Measurements from ENCODE around the gene RPS6KA1. TPM values are rescaled to one million over a fixed set of nuclear protein-coding genes. Genes with fewer than 3 reads are reported as not detected.
A peak's percentile ranks its signal among the peaks of the same experiment; 100 is the strongest.

Gene RPS6KA1
- total RNA-seq, 2 experiments from 2014 or later: 29.1 to 29.6 TPM

DNA sequence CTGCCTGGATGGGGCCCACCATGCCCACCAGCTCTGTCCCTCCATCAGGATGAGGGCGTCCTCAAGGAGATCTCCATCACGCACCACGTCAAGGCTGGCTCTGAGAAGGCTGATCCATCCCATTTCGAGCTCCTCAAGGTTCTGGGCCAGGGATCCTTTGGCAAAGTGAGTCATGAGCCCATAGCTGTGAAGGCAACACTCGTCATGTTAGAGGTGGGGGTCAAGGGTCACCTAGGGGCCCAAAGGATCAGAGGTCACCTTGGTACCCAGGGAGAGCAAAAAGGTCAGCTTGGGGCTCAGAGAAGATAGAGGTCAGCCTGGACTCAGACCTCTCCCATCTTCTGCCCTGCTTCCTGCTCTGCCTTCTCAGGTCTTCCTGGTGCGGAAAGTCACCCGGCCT is 17.3 kb downstream of the RPS6KA1 start:
- no peaks in the 10 kb centered on the region for H3K27me3 Mint-ChIP-seq
- H3K9me3 Mint-ChIP-seq: no peaks in the 10 kb centered on the region
- peak overlapping the region; percentile 77 for H3K27ac Mint-ChIP-seq
- ATAC-seq (ENCODE audit: poor library complexity) (no peak), DNase-seq (no peak)
- Histone ChIP-seq H3K27me3 (ENCODE audit: control insufficient read depth in 1 of 2, insufficient read depth in 2 of 2, low read length in 2 of 2) (no peaks in the 10 kb centered on the region), H3K4me3 (ENCODE audit: low read length) (peak overlapping the region; percentile 96), H3K9me3 (ENCODE audit: control insufficient read depth in 1 of 2, insufficient read depth in 1 of 2, low read length in 2 of 2) (no peaks in the 10 kb centered on the region), H3K4me1 (ENCODE audit: insufficient read depth, low read length) (peaks cover 75% of the 10 kb centered on the region), H3K36me3 (ENCODE audit: insufficient read depth, low read length) (peaks cover 43% of the 10 kb centered on the region), H3K27ac (ENCODE audit: low read depth in 1 of 2, low read length in 2 of 2) (peak overlapping the region; percentile 51 to 62)
- intact Hi-C loops (cut with DNase I, micrococcal nuclease): loop anchor here in 1 of 2 experiments (5.0 kb wide), 1 partner anchor 45 kb away; no protein-coding TSS in a partner anchor
- H3K36me3 Mint-ChIP-seq (ENCODE audit: low read depth): peaks cover 43% of the 10 kb centered on the region
- peaks cover 69% of the 10 kb centered on the region for H3K4me1 Mint-ChIP-seq (ENCODE audit: low read depth)
- H3K4me3 Mint-ChIP-seq: peak overlapping the region; percentile 94
- CTCF ChIA-PET: interaction anchor here (2.1 kb wide), 1 partner anchor 47 kb away, joined by 9 read pairs; no protein-coding TSS in a partner anchor
- POLR2A ChIA-PET: interaction anchor here (1.1 to 4.2 kb wide), 6 partner anchors 18 to 241 kb away, joined by 3 to 20 read pairs (median 4); partner anchors contain the start of genes HMGN2 and PIGV
- TF ChIP-seq, protein P1, sequence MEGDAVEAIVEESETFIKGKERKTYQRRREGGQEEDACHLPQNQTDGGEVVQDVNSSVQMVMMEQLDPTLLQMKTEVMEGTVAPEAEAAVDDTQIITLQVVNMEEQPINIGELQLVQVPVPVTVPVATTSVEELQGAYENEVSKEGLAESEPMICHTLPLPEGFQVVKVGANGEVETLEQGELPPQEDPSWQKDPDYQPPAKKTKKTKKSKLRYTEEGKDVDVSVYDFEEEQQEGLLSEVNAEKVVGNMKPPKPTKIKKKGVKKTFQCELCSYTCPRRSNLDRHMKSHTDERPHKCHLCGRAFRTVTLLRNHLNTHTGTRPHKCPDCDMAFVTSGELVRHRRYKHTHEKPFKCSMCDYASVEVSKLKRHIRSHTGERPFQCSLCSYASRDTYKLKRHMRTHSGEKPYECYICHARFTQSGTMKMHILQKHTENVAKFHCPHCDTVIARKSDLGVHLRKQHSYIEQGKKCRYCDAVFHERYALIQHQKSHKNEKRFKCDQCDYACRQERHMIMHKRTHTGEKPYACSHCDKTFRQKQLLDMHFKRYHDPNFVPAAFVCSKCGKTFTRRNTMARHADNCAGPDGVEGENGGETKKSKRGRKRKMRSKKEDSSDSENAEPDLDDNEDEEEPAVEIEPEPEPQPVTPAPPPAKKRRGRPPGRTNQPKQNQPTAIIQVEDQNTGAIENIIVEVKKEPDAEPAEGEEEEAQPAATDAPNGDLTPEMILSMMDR (IDR thresholded peaks at IDR 0.05): no peak

DNA sequence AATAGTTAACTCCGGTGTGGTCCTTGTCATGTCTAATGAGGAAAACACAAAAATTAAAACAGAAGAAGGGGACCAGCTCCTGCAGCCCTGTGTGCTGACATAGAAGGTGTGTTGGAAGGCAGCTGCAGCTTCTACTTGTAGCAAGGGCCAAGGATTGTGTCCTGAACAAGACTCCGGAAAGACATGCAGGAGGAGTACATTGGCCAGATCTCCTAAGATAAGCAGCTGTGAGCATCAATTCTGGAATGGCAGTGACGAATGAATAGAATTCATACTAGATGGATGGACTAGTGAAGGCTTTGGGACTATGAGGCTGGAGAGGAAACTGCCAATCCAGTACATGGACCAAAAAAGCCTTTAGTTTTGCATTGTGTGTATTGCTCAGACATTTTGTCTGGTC is 19.3 kb downstream of the RPS6KA1 start:
- no peaks in the 10 kb centered on the region for H3K27me3 Mint-ChIP-seq
- H3K36me3 Mint-ChIP-seq (ENCODE audit: low read depth): peaks cover 61% of the 10 kb centered on the region
- no peak overlapping the region for H3K4me3 ChIP-seq (ENCODE audit: low read length)
- DNase-seq (no peak), ATAC-seq (ENCODE audit: poor library complexity) (no peak)
- H3K9me3 Mint-ChIP-seq: no peaks in the 10 kb centered on the region
- no peak overlapping the region for H3K27ac ChIP-seq (ENCODE audit: low read depth in 1 of 2, low read length in 2 of 2)
- ChIA-PET POLR2A (interaction anchor here (4.2 kb wide), 1 partner anchor 48 kb away, joined by 20 read pairs; no protein-coding TSS in a partner anchor), CTCF (interaction anchor here (1.0 to 1.2 kb wide), 2 partner anchors 10 to 49 kb away, joined by 3 to 5 read pairs; no protein-coding TSS in a partner anchor)
- peaks cover 49% of the 10 kb centered on the region for H3K4me1 Mint-ChIP-seq (ENCODE audit: low read depth)
- intact Hi-C loops (cut with DNase I, micrococcal nuclease): loop anchor here in 1 of 2 experiments (5.0 kb wide), 1 partner anchor 47 kb away; no protein-coding TSS in a partner anchor
- peaks cover 58% of the 10 kb centered on the region for H3K36me3 ChIP-seq (ENCODE audit: insufficient read depth, low read length)
- no peaks in the 10 kb centered on the region for H3K27me3 ChIP-seq (ENCODE audit: control insufficient read depth in 1 of 2, insufficient read depth in 2 of 2, low read length in 2 of 2)
- TF ChIP-seq, protein P1 (IDR thresholded peaks at IDR 0.05): no peak
- peak overlapping the region; percentile 77 for H3K27ac Mint-ChIP-seq
- peak overlapping the region; percentile 54 for H3K4me3 Mint-ChIP-seq
- H3K9me3 ChIP-seq (ENCODE audit: control insufficient read depth in 1 of 2, insufficient read depth in 1 of 2, low read length in 2 of 2): no peaks in the 10 kb centered on the region
- peaks cover 63% of the 10 kb centered on the region for H3K4me1 ChIP-seq (ENCODE audit: insufficient read depth, low read length)

DNA sequence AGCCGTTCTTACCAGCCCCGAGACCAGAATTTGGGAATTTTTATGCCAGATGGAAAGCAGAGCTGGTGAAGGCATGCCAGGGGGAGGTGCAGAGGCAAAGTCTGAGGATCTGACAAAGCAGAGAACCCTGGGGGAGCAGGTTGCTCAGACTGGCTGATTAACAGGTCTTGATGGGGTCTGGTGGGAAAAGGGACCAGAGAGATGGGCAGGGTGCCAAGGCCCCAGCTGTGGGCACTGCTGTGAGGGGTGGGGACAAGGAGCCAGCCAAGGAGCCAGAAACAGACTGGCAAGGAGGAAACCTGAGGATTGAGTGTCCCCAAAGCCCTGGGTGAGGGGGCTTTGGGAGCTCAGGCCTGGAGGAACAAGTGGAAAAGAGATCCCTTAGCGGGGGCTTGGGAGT is 21.4 kb downstream of the RPS6KA1 start:
- Mint-ChIP-seq H3K9me3 (no peaks in the 10 kb centered on the region), H3K27ac (no peak overlapping the region), H3K4me1 (ENCODE audit: low read depth) (peaks cover 30% of the 10 kb centered on the region), H3K27me3 (no peaks in the 10 kb centered on the region), H3K4me3 (no peak overlapping the region), H3K36me3 (ENCODE audit: low read depth) (peaks cover 77% of the 10 kb centered on the region)
- TF ChIP-seq, protein P1 (IDR thresholded peaks at IDR 0.05): no peak
- no peaks in the 10 kb centered on the region for H3K9me3 ChIP-seq (ENCODE audit: control insufficient read depth in 1 of 2, insufficient read depth in 1 of 2, low read length in 2 of 2)
- peaks cover 46% of the 10 kb centered on the region for H3K4me1 ChIP-seq (ENCODE audit: insufficient read depth, low read length)
- no peak for DNase-seq
- no peak overlapping the region for H3K4me3 ChIP-seq (ENCODE audit: low read length)
- H3K36me3 ChIP-seq (ENCODE audit: insufficient read depth, low read length): peaks cover 79% of the 10 kb centered on the region
- ATAC-seq (ENCODE audit: poor library complexity): no peak
- CTCF ChIA-PET: interaction anchor here (1.9 kb wide), 1 partner anchor 13 kb away, joined by 7 read pairs; no protein-coding TSS in a partner anchor
- intact Hi-C loops (cut with DNase I, micrococcal nuclease): no loop called here
- no peaks in the 10 kb centered on the region for H3K27me3 ChIP-seq (ENCODE audit: control insufficient read depth in 1 of 2, insufficient read depth in 2 of 2, low read length in 2 of 2)
- POLR2A ChIA-PET: interaction anchor here (0.8 to 1.3 kb wide), 2 partner anchors 11 to 51 kb away, joined by 3 to 4 read pairs; no protein-coding TSS in a partner anchor
- no peak overlapping the region for H3K27ac ChIP-seq (ENCODE audit: low read depth in 1 of 2, low read length in 2 of 2)

Data from CD4-positive, alpha-beta T cell (primary cell).